IMR-90 (cell line): ENCODE data around the gene GNB1L.

Experiments used
- CEBPB ChIP-seq: IDR thresholded peaks from 2 replicates; pipeline ENCODE4 v1.6.1; 2012; ENCODE audit warnings: low read depth, low read length, improper control_type of control experiment
- CHD1 ChIP-seq: IDR thresholded peaks from 2 replicates; pipeline ENCODE4 v1.6.1; 2012; ENCODE audit warnings: low read depth, low read length, improper control_type of control experiment
- FOS ChIP-seq: fragments of 150-350 bp; IDR thresholded peaks from 2 replicates; pipeline ENCODE4 v1.6.1; 2016; ENCODE audit warnings: low read depth, low read length
- MAFK ChIP-seq: IDR thresholded peaks from 2 replicates; pipeline ENCODE4 v1.6.1; 2012; ENCODE audit warnings: low read depth, low read length, improper control_type of control experiment
- MAZ ChIP-seq: IDR thresholded peaks from 2 replicates; pipeline ENCODE4 v1.6.1; 2012; ENCODE audit warnings: low read depth, mild to moderate bottlenecking, low read length, improper control_type of control experiment, moderate library complexity, borderline replicate concordance
- MXI1 ChIP-seq: IDR thresholded peaks from 2 replicates; pipeline ENCODE4 v1.6.1; 2012; ENCODE audit warnings: low read depth, mild to moderate bottlenecking, low read length, moderate library complexity, borderline replicate concordance
- POLR2A ChIP-seq: IDR thresholded peaks from 2 replicates; pipeline ENCODE4 v1.6.1; 2012; ENCODE audit warnings: mild to moderate bottlenecking, low read depth, low read length
- TF ChIP-seq, protein P1 (sequence below): conservative IDR thresholded peaks from 2 replicates; pipeline ENCODE4 v1.5.1; 2012; ENCODE audit warnings: mild to moderate bottlenecking, low read depth, low read length, improper control_type of control experiment
- TF ChIP-seq, protein P2 (sequence below): fragments of 150-350 bp; IDR thresholded peaks from 2 replicates; pipeline ENCODE4 v1.6.1; 2016; ENCODE audit warnings: low read depth, mild to moderate bottlenecking, low read length, moderate library complexity, borderline replicate concordance
- TF ChIP-seq, protein P3 (sequence below): fragments of 150-350 bp; IDR thresholded peaks from 2 replicates; pipeline ENCODE4 v1.6.1; 2017; ENCODE audit warnings: mild to moderate bottlenecking, antibody characterized with exemption, low read length, low read depth

DNA sequence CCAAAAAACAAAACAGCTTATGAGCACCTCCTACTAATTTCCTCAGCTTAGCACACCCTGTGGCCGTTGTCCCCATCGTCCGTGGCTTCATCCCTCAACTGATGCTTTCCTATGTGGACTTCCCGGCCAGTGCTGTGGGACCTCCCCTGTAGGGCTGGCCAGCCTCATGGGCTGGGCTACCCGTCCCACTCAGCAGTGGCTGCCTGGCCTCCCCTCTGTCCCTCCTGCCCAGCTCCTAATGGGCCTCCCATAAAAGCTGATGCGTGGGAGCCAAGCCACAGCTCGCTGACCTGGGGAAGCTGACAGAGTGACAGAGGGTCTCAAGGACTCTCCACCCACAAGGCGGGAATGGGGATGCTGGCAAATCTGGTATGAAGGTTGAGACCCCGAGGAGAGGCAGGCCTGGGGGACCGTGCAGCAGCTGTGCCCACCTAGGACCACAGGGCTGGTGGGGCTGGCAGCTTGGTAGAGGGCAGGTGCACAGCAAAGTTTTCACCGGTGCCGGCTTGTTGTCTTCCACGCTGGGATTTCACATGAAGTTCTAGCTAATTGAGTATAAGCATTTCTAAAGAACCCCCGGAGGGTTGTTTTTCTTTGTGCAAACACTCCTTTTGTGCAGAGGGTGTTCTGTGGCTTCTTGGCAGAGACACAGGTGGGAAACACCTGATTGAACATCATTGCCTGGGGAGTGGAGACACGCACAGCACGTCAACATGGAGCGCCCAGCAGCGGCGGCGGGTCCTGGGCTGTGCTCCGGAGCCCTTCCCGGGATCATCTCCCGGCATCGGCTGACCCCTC is 70.9 kb downstream of the GNB1L start:
- TF ChIP-seq, protein P1, sequence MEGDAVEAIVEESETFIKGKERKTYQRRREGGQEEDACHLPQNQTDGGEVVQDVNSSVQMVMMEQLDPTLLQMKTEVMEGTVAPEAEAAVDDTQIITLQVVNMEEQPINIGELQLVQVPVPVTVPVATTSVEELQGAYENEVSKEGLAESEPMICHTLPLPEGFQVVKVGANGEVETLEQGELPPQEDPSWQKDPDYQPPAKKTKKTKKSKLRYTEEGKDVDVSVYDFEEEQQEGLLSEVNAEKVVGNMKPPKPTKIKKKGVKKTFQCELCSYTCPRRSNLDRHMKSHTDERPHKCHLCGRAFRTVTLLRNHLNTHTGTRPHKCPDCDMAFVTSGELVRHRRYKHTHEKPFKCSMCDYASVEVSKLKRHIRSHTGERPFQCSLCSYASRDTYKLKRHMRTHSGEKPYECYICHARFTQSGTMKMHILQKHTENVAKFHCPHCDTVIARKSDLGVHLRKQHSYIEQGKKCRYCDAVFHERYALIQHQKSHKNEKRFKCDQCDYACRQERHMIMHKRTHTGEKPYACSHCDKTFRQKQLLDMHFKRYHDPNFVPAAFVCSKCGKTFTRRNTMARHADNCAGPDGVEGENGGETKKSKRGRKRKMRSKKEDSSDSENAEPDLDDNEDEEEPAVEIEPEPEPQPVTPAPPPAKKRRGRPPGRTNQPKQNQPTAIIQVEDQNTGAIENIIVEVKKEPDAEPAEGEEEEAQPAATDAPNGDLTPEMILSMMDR = no peak
- TF ChIP-seq, protein P2, sequence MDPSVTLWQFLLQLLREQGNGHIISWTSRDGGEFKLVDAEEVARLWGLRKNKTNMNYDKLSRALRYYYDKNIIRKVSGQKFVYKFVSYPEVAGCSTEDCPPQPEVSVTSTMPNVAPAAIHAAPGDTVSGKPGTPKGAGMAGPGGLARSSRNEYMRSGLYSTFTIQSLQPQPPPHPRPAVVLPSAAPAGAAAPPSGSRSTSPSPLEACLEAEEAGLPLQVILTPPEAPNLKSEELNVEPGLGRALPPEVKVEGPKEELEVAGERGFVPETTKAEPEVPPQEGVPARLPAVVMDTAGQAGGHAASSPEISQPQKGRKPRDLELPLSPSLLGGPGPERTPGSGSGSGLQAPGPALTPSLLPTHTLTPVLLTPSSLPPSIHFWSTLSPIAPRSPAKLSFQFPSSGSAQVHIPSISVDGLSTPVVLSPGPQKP = no peak
- TF ChIP-seq POLR2A = no peak
- no peak for TF ChIP-seq FOS
- TF ChIP-seq CHD1 = no peak
- TF ChIP-seq, protein P3, sequence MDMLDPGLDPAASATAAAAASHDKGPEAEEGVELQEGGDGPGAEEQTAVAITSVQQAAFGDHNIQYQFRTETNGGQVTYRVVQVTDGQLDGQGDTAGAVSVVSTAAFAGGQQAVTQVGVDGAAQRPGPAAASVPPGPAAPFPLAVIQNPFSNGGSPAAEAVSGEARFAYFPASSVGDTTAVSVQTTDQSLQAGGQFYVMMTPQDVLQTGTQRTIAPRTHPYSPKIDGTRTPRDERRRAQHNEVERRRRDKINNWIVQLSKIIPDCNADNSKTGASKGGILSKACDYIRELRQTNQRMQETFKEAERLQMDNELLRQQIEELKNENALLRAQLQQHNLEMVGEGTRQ = no peak
- no peak for TF ChIP-seq MAFK
- TF ChIP-seq CEBPB = no peak
- TF ChIP-seq MAZ = no peak
- TF ChIP-seq MXI1 = no peak
